OCI-LY1 (cell line): ENCODE measurements around the gene TMEM236.

Experiments used
- EZH2 ChIP-seq: fragments of 200-600 bp; sonication (generic), shearing (Covaris generic); IDR thresholded peaks from 2 replicates; pipeline ENCODE4 v1.8.0; 2017; ENCODE audit warnings: borderline replicate concordance, mixed run types, mild to moderate bottlenecking, antibody characterized with exemption, low read length, moderate library complexity, mixed read lengths
- TF ChIP-seq, protein P1 (sequence below): fragments of 200-600 bp; sonication (generic), shearing (Covaris generic); IDR thresholded peaks from 2 replicates; pipeline ENCODE4 v1.5.1; 2017; ENCODE audit warnings: mild to moderate bottlenecking, antibody characterized with exemption, low read length, moderate library complexity, mixed read lengths

DNA sequence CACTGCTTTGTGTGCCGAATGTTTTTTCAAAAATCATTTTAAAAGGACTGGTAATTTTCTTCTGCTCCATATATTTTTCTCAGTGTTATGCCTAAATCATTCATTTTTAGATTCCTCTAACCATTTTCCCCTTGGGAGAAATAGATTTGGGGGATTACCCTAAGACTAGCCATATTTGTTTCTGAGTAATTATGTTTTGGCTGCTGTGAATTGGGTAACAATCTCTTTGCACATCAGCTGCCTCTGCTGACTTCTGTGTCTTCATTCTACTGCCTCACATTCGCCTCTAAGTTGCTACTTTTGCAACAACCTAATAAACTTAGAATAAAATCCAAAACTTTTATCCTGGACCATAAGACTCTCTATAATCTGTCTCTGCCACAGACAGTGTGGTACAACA is 38.6 kb downstream of the TMEM236 start:
- TF ChIP-seq, protein P1, sequence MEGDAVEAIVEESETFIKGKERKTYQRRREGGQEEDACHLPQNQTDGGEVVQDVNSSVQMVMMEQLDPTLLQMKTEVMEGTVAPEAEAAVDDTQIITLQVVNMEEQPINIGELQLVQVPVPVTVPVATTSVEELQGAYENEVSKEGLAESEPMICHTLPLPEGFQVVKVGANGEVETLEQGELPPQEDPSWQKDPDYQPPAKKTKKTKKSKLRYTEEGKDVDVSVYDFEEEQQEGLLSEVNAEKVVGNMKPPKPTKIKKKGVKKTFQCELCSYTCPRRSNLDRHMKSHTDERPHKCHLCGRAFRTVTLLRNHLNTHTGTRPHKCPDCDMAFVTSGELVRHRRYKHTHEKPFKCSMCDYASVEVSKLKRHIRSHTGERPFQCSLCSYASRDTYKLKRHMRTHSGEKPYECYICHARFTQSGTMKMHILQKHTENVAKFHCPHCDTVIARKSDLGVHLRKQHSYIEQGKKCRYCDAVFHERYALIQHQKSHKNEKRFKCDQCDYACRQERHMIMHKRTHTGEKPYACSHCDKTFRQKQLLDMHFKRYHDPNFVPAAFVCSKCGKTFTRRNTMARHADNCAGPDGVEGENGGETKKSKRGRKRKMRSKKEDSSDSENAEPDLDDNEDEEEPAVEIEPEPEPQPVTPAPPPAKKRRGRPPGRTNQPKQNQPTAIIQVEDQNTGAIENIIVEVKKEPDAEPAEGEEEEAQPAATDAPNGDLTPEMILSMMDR, result no peak
- no peak for TF ChIP-seq EZH2
